Activated naive CD8-positive, alpha-beta T cell treated with anti-CD3 and anti-CD28 coated beads, Interleukin-2, amount 10 ng/mL, durations not matched to agents 7 days and 5 days (primary cell): ENCODE data around the gene CRIM1. TPM values are rescaled to one million over a fixed set of nuclear protein-coding genes. Genes with fewer than 3 reads are reported as not detected.

Source experiments
- ATAC-seq: fragments of 150-1000 bp; cut with Tn5 transposase; one replicate; pipeline ENCODE4 v1.10.0; 2021; ENCODE audit warnings: low read depth, moderate library complexity
- POLR2A ChIA-PET: fragments of 350-600 bp; sonication (Branson Sonifier 250); formaldehyde crosslinking; loops from one replicate; lab custom pipeline; 2021; ENCODE audit warnings: antibody characterized with exemption; lab: Charles Lee
- DNase-seq: peaks from one replicate; pipeline ENCODE4 v3.0.0; 2021
- H3K27ac Mint-ChIP-seq: one replicate; pipeline ENCODE4 v1.8.0; 2022; ENCODE audit warnings: mild to moderate bottlenecking, mixed read lengths
- H3K27me3 Mint-ChIP-seq: one replicate; pipeline ENCODE4 v1.8.0; 2022; ENCODE audit warnings: mild to moderate bottlenecking, moderate library complexity, mixed read lengths
- H3K36me3 Mint-ChIP-seq: one replicate; pipeline ENCODE4 v1.8.0; 2021; ENCODE audit warnings: mild to moderate bottlenecking, mixed read lengths
- H3K4me1 Mint-ChIP-seq: one replicate; pipeline ENCODE4 v1.8.0; 2021; ENCODE audit warnings: mixed read lengths
- H3K4me3 Mint-ChIP-seq: one replicate; pipeline ENCODE4 v1.8.0; 2022; ENCODE audit warnings: mild to moderate bottlenecking, moderate library complexity, mixed read lengths
- H3K9me3 Mint-ChIP-seq: one replicate; pipeline ENCODE4 v1.8.0; 2021; ENCODE audit warnings: mixed read lengths
- total RNA-seq, 2 experiments: library from RNA; stranded (reverse); gene quantifications; one replicate each; pipeline ENCODE4 v1.2.3, GENCODE V29; 2021

Gene CRIM1
- total RNA-seq, 2 experiments from 2014 or later, result 3.2 to 3.5 TPM

DNA sequence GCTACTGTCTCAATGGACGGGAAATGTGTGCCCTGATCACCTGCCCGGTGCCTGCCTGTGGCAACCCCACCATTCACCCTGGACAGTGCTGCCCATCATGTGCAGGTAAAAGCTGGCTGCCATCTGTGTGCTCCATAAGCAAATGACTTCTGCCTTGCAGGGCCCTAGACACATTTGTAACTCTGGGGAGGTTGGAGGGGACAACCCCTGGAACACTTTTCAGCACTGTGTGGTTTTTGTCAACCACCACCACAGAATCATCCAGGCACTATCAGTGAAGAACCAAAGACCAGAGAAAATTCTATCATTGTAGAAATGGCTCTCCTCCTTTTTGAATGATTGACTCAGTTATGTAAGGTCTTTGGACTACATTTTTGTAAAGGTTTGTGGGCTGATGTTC, 158.1 kb downstream of the CRIM1 start:
- DNase-seq (no peak), ATAC-seq (no peak)
- Mint-ChIP-seq H3K4me1 (no peaks in the 10 kb centered on the region), H3K4me3 (no peak overlapping the region), H3K27me3 (no peaks in the 10 kb centered on the region), H3K9me3 (no peaks in the 10 kb centered on the region), H3K36me3 (no peaks in the 10 kb centered on the region), H3K27ac (no peak overlapping the region)
- POLR2A ChIA-PET, result no interaction called here

- Mint-ChIP-seq H3K4me3 (no peak overlapping the region), H3K4me1 (no peaks in the 10 kb centered on the region), H3K27me3 (no peaks in the 10 kb centered on the region), H3K27ac (no peak overlapping the region), H3K36me3 (peaks cover 2% of the 10 kb centered on the region), H3K9me3 (no peaks in the 10 kb centered on the region)
- POLR2A ChIA-PET, result no interaction called here
- no peak for DNase-seq
- no peak for ATAC-seq
Observed at GRCh38 chr2:36515538-36515937, 160.0 kb downstream of the CRIM1 start.

- H3K27me3 Mint-ChIP-seq, result no peaks in the 10 kb centered on the region
- ATAC-seq (no peak), DNase-seq (no peak)
- H3K9me3 Mint-ChIP-seq, result no peaks in the 10 kb centered on the region
- no peak overlapping the region for H3K27ac Mint-ChIP-seq
- H3K36me3 Mint-ChIP-seq, result peaks cover 2% of the 10 kb centered on the region
- H3K4me1 Mint-ChIP-seq, result no peaks in the 10 kb centered on the region
- H3K4me3 Mint-ChIP-seq, result no peak overlapping the region
- POLR2A ChIA-PET, result no interaction called here
Observed at GRCh38 chr2:36516136-36516870, 160.7 kb downstream of the CRIM1 start.

DNA sequence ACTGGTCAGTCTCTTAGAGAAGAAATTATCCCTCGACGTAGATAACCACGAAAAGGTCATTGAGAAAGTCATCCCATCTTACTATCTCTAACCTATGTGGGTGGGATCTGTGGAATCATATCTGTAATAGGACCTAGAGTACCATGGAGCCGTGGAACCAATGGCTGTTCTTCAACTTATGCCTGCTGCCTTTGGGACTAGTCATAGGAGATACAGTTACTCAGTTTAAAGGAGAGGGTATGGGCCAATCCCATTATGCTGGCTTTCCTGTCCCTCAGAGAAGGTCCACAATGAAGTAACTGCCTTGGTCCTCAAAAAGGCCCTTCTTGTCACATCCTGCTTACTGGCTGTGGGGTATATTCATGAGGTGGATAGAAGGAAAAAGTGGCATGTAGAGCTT, 164.9 kb downstream of the CRIM1 start:
- ATAC-seq (no peak), DNase-seq (no peak)
- no peaks in the 10 kb centered on the region for H3K27me3 Mint-ChIP-seq
- peaks cover 3% of the 10 kb centered on the region for H3K36me3 Mint-ChIP-seq
- H3K27ac Mint-ChIP-seq, result no peak overlapping the region
- POLR2A ChIA-PET, result no interaction called here
- no peaks in the 10 kb centered on the region for H3K4me1 Mint-ChIP-seq
- no peak overlapping the region for H3K4me3 Mint-ChIP-seq
- no peaks in the 10 kb centered on the region for H3K9me3 Mint-ChIP-seq

DNA sequence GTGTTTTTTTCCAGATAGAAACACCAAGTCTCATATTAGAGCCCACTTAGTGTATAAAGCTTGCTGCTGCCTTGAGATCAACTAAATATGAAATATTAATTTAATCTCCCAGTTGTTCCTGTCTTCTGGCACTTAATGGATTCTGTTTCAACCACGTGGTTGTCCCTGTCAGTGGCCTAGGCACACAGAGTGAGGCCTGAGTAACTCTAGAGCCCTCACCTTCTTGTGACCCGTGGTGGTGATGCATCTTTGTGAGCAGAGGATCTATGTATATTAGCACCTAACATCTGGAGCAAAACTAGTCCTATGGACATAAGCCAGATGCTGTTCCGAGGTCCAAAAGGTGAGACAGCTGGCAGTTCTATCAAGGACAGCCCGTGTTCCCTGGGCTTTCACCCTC, 167.6 kb downstream of the CRIM1 start:
- H3K4me1 Mint-ChIP-seq, result peaks cover under 1% of the 10 kb centered on the region
- H3K4me3 Mint-ChIP-seq, result no peak overlapping the region
- no peak for ATAC-seq
- H3K27me3 Mint-ChIP-seq, result no peaks in the 10 kb centered on the region
- peaks cover 3% of the 10 kb centered on the region for H3K36me3 Mint-ChIP-seq
- no peak for DNase-seq
- H3K27ac Mint-ChIP-seq, result no peak overlapping the region
- H3K9me3 Mint-ChIP-seq, result no peaks in the 10 kb centered on the region
- POLR2A ChIA-PET, result no interaction called here

DNA sequence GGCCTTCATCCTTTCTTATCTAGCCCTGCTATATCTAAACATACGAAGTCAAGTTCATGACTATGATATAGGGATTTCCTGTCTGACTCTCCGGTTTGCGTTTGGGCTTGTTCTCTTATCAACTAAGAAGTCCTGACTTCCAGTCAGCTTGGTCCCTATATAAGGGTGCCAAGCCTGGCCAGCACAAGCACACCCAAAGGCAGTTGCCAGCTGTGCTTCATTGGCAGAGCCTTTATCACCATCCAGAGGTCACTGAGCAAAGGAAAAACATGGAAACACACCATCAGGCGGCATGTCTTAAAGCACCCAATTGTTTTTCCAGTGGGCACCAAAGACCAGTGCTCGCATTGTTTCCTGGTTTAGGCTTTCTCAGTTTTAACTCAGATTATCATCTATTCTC, 169.7 kb downstream of the CRIM1 start:
- POLR2A ChIA-PET, result no interaction called here
- peaks cover 4% of the 10 kb centered on the region for H3K4me1 Mint-ChIP-seq
- no peak for DNase-seq
- H3K4me3 Mint-ChIP-seq, result no peak overlapping the region
- H3K9me3 Mint-ChIP-seq, result no peaks in the 10 kb centered on the region
- ATAC-seq, result no peak
- no peak overlapping the region for H3K27ac Mint-ChIP-seq
- H3K36me3 Mint-ChIP-seq, result peaks cover 1% of the 10 kb centered on the region
- H3K27me3 Mint-ChIP-seq, result no peaks in the 10 kb centered on the region

- peaks cover 1% of the 10 kb centered on the region for H3K36me3 Mint-ChIP-seq
- no peak overlapping the region for H3K4me3 Mint-ChIP-seq
- no peak overlapping the region for H3K27ac Mint-ChIP-seq
- ATAC-seq (no peak), DNase-seq (no peak)
- POLR2A ChIA-PET, result no interaction called here
- no peaks in the 10 kb centered on the region for H3K27me3 Mint-ChIP-seq
- H3K9me3 Mint-ChIP-seq, result no peaks in the 10 kb centered on the region
- H3K4me1 Mint-ChIP-seq, result peaks cover 4% of the 10 kb centered on the region
Observed at GRCh38 chr2:36526226-36526625, 170.6 kb downstream of the CRIM1 start.

DNA sequence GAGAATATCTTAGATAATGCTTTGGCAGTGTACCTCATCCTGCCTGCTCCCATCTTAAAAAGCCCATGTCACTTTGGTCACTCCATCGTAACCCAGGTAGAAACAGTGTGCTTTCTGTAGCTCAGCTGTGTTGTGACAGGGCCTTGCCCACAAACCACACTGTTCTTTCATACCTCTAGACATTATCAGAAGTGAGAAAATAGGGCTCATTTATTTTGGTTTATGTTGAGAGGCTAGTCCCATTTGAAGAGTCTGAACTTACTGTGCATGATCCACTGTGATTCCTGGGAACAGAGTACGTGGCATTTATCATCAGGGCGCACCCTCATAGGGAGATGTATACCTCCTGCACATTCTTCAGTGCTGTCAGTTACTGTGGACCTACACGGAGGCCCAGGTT, 172.7 kb downstream of the CRIM1 start:
- peaks cover 4% of the 10 kb centered on the region for H3K4me1 Mint-ChIP-seq
- H3K27me3 Mint-ChIP-seq, result no peaks in the 10 kb centered on the region
- H3K4me3 Mint-ChIP-seq, result no peak overlapping the region
- no peak overlapping the region for H3K27ac Mint-ChIP-seq
- POLR2A ChIA-PET, result no interaction called here
- DNase-seq (no peak), ATAC-seq (no peak)
- H3K9me3 Mint-ChIP-seq, result no peaks in the 10 kb centered on the region
- no peaks in the 10 kb centered on the region for H3K36me3 Mint-ChIP-seq

GRCh38 chr2:36528766-36529392, 173.3 kb downstream of the CRIM1 start:
- H3K36me3 Mint-ChIP-seq, result no peaks in the 10 kb centered on the region
- no peak for ATAC-seq
- H3K4me3 Mint-ChIP-seq, result no peak overlapping the region
- no peak for DNase-seq
- H3K27ac Mint-ChIP-seq, result no peak overlapping the region
- H3K4me1 Mint-ChIP-seq, result peaks cover 4% of the 10 kb centered on the region
- no peaks in the 10 kb centered on the region for H3K9me3 Mint-ChIP-seq
- POLR2A ChIA-PET, result no interaction called here
- no peaks in the 10 kb centered on the region for H3K27me3 Mint-ChIP-seq

GRCh38 chr2:36530178-36530982, 174.8 kb downstream of the CRIM1 start:
- no peaks in the 10 kb centered on the region for H3K36me3 Mint-ChIP-seq
- POLR2A ChIA-PET, result no interaction called here
- H3K4me1 Mint-ChIP-seq, result peaks cover 4% of the 10 kb centered on the region
- H3K27ac Mint-ChIP-seq, result no peak overlapping the region
- H3K9me3 Mint-ChIP-seq, result no peaks in the 10 kb centered on the region
- no peak overlapping the region for H3K4me3 Mint-ChIP-seq
- ATAC-seq (no peak), DNase-seq (no peak)
- no peaks in the 10 kb centered on the region for H3K27me3 Mint-ChIP-seq

DNA sequence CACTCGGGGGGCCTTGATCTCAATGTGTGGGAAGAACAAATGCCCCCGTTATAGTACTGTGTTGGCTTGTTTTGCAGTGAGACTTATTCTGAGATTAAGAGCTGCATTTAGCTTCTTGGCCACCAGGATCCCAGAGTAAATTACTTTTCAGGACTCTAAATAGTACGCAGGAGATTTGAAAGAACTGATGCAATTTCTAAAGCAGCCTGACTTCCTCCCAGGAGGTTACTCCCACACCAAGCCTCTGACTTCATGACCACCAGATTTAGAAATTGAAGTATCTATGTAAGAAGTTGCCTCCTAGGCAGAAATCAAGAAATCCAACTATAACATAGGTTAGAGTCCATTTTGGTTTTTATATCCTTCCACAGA, 175.4 kb downstream of the CRIM1 start:
- POLR2A ChIA-PET, result no interaction called here
- no peak for ATAC-seq
- H3K27ac Mint-ChIP-seq, result no peak overlapping the region
- no peaks in the 10 kb centered on the region for H3K27me3 Mint-ChIP-seq
- peaks cover 4% of the 10 kb centered on the region for H3K4me1 Mint-ChIP-seq
- H3K9me3 Mint-ChIP-seq, result no peaks in the 10 kb centered on the region
- no peak for DNase-seq
- no peak overlapping the region for H3K4me3 Mint-ChIP-seq
- H3K36me3 Mint-ChIP-seq, result no peaks in the 10 kb centered on the region

DNA sequence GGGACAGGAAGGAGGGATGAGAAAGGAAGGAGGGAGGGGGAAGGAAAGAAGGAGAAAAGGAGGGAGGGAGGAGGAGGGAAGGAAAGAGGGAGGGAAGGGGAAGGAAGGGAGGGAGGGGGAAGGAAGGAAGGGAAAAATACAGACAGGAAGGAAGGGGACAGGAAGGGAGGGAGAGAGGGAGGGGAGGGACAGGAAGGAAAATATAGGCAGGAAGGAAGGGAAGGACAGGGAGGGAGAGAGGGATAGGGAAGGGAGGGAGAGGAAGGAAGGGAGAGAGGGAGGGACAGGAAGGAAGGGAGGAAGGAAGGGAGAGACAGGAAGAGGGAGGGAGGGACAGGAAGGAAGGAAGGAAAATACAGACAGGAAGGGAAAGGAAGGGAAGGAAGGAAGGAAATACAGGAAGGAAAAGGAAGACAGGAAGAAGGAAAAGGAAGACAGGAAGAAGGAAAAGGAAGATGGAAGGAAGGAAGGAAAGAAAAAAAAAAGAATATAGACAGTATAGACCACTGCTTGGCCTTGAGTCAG, 178.8 kb downstream of the CRIM1 start:
- Mint-ChIP-seq H3K9me3 (no peaks in the 10 kb centered on the region), H3K4me1 (no peaks in the 10 kb centered on the region), H3K4me3 (no peak overlapping the region), H3K27me3 (no peaks in the 10 kb centered on the region), H3K36me3 (no peaks in the 10 kb centered on the region), H3K27ac (no peak overlapping the region)
- ATAC-seq (no peak), DNase-seq (no peak)
- POLR2A ChIA-PET, result no interaction called here

DNA sequence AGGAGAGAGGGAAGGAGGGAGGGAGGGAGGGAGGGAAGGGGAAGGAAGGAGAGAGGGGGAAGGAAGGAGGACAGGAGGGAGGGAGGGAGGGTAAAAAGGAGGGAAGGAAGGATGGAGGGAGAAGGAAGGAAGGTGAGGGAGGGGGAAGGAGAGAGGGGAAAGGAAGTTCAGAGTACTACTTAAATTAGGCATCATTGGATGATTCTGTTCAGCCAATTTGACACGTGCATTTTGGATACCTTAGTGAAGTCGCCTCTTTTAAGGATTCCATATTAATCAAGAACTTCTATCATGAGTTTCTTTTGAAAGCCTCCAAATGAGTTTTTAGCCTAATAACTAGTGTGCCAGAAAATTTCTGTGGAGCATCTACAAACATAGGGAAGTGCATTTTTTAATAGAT, 179.5 kb downstream of the CRIM1 start:
- Mint-ChIP-seq H3K27ac (no peak overlapping the region), H3K4me3 (no peak overlapping the region), H3K27me3 (no peaks in the 10 kb centered on the region), H3K4me1 (no peaks in the 10 kb centered on the region), H3K9me3 (no peaks in the 10 kb centered on the region), H3K36me3 (no peaks in the 10 kb centered on the region)
- POLR2A ChIA-PET, result no interaction called here
- DNase-seq (no peak), ATAC-seq (no peak)

- H3K4me3 Mint-ChIP-seq, result no peak overlapping the region
- DNase-seq, result no peak
- H3K4me1 Mint-ChIP-seq, result no peaks in the 10 kb centered on the region
- H3K36me3 Mint-ChIP-seq, result no peaks in the 10 kb centered on the region
- POLR2A ChIA-PET, result no interaction called here
- no peaks in the 10 kb centered on the region for H3K27me3 Mint-ChIP-seq
- no peak for ATAC-seq
- no peak overlapping the region for H3K27ac Mint-ChIP-seq
- no peaks in the 10 kb centered on the region for H3K9me3 Mint-ChIP-seq
Observed at GRCh38 chr2:36536776-36537175, 181.2 kb downstream of the CRIM1 start.
